MM.1S (cell line): ENCODE measurements around the gene WDR38.

Experiments
- CTCF ChIP-seq: fragments of 300-600 bp; sonication (generic); IDR thresholded peaks from 2 replicates; pipeline ENCODE4 v1.5.1; 2016; ENCODE audit warnings: antibody characterized with exemption, low read length, mixed read lengths
- EZH2 ChIP-seq: fragments of 300-600 bp; sonication (generic); optimal IDR thresholded peaks from 2 replicates; pipeline ENCODE3; 2017; ENCODE audit warnings: low read depth, mild to moderate bottlenecking, antibody characterized with exemption, low read length, mixed read lengths

- no peak for TF ChIP-seq CTCF
- no peak for TF ChIP-seq EZH2
These were observed 53.7 kb downstream of the WDR38 start for GRCh38 chr9:124906966-124907365.
